ENCODE measurements around the gene DCXR. TPM values are rescaled to one million over a fixed set of nuclear protein-coding genes. Genes with fewer than 3 reads are reported as not detected.

Gene DCXR
- total RNA-seq, 1 donor from 2014 or later, result 105 TPM

DNA sequence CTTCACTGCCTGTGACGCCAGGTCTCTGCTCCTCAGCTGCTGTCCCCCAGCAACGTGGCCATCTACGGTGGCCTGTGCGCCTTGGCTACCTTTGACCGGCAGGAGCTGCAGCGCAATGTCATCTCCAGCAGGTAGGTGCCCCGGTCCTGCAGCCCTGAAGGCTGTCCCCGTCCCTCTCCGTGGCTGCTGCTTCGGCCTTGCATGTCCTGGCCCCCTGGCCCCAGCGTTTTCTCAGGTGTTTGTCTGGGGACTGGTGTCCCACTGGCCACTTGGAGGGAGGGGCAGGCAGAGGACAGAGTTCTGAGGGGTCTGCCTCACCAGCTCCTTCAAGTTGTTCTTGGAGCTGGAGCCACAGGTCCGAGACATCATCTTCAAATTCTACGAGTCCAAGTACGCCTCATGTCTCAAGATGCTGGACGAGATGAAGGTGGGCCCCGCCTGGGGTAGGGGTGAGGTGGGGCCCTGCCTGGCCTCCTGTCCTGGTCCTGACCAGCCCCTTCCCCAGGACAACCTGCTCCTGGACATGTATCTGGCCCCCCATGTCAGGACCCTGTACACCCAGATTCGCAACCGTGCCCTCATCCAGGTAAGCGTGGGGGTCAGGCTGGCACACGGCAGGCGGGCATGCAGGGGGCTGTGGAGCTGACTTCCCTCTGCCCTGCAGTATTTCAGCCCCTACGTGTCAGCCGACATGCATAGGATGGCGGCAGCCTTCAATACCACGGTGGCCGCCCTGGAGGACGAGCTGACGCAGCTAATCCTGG, 18.6 kb upstream of the DCXR start:
- no peak for DNase-seq (ENCODE audit: low read depth)

DNA sequence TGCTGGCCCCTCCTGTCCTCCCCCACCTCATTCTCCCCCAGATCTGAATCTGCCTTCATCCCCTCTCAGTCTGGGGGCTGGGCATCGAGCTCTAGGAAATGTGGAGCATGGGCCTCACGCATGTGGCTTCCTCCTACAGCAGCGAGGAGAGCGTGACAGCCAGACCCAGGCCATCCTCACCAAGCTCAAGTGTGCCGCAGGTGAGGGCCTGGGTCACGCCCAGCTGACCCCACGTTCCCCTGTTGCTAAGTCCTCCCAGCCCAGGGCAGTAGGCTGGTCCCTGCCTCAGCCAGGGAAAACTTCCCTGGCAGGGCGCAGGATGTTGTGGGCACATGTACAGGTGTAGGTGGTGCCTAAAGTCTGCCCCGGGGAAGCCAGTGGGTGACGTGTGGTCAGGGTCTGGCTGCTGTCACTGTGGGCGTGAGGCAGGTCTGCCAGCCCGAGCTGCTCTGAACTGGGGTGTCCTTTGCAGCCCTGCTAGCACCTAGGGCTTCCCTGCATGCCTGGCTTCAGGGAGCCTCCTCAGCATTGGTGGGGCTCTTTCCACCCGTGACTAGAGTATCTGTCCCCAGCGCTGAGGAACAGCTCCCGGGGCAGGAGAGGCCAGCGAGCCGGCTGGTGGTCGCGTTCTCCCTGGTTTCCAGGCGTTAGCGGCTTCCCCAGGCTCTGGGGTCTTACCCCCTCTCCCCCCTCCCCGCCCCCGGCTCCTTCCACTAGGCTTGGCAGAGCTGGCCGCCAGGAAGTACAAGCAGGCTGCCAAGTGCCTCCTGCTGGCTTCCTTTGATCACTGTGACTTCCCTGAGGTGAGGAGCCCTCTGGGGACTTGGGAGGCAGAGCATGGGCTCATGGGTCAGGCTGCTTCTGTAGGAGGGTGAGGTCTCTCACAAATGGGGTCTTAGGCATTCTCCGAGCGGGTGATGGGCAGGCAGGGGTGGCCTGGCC, 17.8 kb upstream of the DCXR start:
- no peak for DNase-seq (ENCODE audit: low read depth)

DNA sequence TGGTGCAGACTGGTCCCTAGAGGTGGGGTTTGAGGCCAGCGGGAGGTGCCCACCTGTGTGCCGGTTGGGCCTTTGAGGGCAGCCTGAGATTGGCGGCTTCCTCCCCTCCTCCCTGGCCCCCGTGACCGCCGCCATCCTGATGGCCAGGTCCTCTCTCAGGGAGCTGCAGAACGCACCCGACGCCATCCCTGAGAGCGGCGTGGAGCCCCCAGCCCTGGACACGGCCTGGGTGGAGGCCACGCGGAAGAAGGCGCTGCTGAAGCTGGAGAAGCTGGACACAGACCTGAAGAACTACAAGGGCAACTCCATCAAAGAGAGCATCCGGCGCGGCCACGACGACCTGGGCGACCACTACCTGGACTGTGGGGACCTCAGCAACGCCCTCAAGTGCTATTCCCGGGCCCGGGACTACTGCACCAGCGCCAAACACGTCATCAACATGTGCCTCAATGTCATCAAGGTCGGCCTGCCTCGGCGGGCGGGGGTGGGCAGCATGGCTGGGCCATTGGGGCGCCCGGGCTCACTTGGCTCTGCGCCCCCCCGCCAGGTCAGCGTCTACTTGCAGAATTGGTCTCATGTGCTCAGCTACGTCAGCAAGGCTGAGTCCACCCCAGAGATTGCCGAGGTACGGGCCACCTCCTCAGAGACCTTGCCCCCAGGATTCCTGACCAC, 17.0 kb upstream of the DCXR start:
- no peak for DNase-seq (ENCODE audit: low read depth)

DNA sequence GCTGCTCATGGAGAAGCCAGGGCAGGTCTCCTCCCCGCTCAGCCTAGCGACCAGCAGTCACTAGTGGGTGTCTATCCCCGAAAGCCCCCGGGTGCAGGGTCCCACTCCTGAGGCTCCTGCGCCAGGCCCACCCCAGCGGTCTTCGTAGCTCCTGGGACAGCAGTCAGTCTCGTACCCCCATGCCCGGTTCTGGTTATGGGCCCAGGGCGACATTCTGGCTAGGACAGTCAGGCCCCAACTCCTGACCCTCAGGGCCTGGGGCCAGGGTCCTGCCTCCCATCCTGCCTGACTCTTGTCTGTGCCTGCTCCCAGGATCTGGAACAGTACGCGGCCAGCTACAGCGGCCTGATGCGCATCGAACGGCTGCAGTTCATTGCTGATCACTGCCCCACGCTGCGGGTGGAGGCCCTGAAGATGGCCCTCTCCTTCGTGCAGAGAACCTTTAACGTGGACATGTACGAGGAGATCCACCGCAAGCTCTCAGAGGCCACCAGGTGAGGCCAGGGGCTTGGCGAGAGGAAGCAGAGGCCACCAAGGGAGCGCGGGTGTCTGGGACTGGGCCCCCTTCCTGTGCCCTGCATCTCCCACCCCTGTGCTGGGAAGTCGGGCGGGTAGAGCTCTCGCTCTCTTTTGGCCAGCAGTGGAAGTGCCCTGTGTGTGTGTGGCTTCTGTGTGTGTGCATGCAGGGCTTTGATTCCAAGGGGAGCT, 16.2 kb upstream of the DCXR start:
- no peak for DNase-seq (ENCODE audit: low read depth)

DNA sequence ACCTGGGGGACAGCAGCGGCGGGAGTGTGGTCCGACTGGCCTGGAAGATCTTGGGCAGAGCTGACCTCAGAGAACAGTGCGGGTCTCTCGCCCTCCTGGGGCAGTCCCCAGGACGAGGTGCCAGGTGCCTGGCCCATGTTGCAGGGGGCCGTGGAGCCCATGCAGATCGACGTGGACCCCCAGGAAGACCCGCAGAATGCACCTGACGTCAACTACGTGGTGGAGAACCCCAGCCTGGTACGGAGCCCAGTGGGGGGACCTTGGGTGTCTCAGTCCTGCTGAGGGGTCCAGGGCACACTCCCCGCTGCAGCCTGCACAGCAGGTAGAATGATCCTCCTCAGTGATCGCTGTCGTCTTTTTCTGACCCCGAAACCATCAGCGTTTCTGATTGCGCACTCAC, 15.6 kb upstream of the DCXR start:
- no peak for DNase-seq (ENCODE audit: low read depth)

DNA sequence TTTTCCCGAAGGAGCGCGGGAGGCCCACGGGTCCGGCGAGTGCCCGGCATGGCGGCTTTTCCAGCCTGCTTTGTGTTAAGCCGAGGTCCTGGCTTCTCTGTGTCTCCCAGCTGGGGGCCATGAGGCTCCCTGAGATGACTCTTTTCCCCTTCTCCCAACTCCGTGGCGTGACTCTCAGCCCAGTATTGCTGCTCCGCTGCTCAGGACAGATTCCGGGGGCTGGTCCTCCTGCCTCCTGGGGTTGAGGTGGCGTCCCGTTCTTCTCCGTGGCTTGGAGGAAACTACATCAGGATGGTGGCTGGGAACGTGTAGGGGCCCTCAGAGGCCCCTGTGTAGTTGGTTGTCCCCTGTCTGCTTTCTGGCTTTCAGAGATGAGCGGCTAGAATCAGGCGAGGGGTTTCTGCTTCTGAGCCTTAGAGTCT, 15.2 kb upstream of the DCXR start:
- DNase-seq (ENCODE audit: low read depth), result no peak

DNA sequence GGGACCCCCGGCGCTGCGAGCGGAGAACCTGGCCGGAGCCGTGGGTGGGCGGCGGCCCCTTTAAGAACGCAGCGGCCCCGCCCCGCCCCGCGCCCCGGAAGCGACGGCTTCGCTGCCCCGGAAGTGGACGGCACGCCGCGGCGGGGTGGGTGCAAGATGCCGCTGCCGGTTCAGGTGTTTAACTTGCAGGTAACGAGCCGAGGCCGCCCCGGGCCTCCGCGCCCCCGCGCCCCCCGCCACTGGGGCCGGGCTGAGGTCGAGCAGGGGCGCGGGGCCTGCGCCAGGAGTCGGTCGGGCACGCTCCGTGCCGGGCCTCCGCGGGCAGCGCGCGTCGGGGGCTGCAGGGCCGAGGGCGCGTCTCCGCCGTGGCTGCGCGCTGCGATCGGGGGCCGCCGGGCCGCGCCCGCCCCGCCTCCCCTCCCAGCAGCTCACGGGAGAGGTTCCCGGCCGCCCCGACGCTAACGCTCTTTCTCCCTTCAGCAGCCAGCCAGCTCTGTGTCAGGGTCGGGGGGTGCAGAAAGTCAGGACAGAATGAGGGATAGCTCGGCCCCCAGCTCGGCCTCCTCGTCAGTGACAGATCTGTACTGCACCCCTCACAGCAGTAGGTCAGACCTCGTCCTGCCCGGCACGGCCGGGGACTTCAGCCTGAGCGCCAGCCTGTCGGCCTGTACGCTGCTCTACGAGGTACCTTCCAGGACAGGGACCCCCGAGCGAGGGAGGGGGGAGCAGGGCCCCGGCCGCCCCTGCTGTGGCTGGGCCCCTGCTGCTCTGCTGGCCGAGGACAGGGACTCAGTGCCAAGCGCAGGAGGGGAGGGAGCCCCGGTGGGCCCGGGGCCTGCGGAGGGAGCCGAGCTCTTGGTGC, 14.5 kb upstream of the DCXR start, which contains the start of the genes GPS1 and RFNG:
GPS1 (plus strand) TSS at position 123 of the 862 bp plus-strand sequence; CDS start at position 157, 34 bp downstream.
RFNG (minus strand) TSS at position 36 of the 862 bp plus-strand sequence. CDS start 45 bp downstream, outside the sequence.
- DNase-seq (ENCODE audit: low read depth), result peak; percentile 56

DNA sequence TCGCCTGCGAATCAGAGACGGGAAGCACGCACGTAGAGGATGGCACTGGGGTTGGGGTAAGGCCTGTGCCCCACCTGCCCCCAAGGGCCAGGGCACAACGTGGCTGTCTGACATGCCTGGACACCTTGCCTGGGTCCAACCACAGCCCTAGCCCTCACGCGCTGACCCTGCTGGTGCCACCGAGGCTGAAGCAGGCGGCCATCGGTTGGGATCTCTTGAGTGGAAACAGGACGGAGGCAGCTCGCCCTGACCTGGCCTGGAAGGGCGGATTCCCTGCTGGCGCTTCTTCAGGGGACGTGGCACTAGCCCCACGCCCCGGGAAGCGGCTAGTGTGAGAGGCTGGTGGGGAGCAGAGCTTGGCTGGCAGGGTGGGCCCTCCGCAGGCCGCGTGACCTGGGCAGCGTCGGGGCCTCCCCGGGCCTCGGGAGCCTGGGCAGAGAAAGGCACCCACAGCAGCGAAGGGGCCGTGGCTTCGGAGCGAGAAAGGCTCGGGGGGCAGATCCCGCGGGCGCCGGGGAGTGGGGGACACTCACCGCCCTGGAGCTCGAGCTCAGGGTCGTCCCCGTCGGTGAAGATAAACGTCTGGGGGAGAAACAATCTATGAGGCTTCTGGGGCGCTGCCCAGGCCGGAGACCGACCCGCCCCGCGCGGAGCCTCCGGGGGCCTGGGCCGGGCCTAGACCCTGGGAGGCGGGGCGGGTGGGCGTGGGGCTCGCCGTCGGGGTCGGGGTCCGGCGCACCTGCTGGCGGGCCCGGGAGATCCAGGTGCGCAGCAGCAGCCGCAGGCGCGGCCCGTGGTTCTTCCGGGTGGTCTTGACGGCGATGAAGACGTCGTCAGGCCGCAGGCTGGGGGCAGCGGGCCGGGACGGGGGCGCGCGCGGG, 13.5 kb upstream of the DCXR start:
- no peak for DNase-seq (ENCODE audit: low read depth)

DNA sequence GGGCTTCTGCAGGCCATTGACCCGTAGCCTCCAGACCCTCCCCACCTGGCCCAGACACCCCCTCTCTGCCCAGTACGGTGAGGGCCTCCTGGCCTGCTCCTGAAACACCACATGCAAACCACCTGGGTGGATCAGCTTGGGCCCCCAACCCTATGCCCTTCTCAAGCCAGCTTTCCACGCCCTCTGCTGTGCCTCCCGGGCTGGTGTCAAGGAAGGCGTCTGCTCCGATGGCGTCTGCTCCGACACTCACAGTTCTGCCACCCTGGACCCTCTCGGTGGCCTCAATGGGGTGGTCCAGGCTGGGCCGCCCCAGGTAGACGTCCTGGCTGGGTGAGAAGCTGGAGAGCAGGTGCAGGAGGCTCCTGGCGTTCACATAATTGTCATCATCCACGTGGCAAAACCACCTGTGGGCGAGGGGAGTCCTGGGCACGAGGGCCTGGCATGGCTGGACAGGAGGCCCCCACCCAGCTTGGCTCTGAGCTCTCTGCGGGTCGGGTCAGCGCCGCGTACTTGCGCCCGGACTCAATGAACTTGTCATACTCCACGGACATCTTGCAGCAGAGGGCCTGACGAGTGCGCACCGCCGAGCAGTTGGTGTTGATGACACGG, 12.8 kb upstream of the DCXR start:
- DNase-seq (ENCODE audit: low read depth), result no peak

DNA sequence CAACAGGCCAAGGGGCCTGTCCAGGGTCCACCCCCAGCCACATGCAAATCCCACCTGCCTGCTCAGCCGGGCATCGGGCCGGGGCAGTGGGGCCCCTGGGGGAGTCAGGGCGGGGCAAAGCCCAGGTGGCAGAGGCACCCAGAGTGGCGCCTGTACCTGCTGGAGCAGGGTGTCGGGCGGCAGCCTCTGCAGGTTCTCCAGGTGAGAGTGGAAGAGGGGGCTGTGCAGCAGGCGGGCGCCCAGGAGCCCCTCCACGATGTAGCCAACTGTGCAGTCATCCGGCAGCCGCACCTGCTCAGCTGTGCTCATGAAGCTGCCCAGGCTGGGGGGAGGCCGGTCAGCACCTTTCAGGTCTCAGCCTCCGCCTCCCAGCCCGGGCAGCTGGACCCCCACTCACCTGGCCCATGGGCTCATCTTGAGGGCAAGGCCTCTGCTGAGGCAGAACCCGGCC, 12.0 kb upstream of the DCXR start:
- no peak for DNase-seq (ENCODE audit: low read depth)

DNA sequence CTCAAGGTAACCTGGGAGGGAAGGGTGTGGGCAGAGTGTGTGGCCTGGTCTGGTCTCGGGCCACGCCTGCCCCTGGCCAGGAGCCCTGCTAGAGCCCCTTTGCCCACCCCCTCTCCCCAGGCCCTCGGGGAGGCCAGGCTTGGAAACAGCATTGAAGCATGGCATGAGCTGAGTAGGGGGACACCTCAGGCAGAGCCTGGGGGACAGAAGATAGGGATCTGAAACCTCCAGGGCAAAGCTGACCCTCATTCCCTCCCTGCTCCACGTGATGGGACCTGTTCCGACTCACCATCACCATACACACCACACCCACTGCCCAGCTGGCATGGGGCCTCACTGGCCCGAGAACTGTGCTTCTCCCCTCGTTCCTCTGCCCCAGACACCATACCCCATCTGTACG, 11.6 kb upstream of the DCXR start:
- DNase-seq (ENCODE audit: low read depth), result no peak

DNA sequence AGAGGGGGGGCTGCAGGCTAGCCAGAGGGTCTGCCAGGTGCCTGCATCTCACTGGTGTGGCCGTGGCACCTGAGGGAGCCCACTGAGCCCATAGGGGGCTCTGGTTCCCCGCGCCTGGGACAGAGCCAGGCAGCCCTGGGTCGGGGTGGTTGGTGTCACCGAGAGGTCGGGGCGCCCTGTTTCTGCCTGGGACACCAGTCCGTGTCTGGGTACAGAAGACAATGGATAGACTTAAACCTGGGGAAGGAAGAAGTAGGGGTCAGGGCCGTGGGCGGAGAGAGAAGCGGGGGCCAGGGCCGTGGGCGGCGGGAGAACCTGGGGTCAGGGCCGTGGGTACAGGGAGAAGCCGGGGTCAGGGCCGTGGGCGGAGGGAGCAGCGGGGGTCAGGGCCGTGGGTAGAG, 11.1 kb upstream of the DCXR start:
- DNase-seq (ENCODE audit: low read depth), result no peak

DNA sequence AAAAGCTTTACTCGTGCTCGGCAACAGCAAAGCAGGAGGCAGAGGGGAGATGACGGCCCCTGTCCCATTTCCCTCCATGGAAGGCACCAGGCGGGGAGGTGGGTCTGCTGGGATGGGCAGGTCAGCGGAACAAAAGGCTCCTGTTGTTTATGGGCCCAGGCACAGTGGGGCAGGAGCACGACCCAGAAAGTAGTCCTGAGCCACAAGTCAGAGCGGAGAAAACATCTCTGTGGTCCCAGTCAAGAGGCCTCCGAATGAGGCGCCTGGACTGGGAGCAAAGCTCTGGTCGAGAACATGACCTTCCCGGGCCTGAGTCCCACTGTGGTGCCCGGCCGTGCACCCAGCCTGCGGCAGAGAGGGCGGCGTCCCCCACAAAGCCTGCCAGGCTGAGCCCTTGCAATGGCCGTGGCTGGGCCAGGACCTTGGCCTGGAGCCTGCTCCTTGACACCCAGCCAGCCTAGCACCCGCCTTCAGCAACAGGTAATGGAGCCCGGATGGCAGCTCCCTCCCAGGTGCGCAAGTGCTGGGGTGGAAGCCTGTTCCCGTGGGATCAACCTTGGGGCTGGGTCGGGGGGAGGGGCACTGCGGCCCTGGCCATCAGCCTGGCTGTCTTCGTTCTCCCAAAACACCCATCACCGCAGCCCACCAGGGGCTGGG, 10.5 kb upstream of the DCXR start:
- no peak for DNase-seq (ENCODE audit: low read depth)

DNA sequence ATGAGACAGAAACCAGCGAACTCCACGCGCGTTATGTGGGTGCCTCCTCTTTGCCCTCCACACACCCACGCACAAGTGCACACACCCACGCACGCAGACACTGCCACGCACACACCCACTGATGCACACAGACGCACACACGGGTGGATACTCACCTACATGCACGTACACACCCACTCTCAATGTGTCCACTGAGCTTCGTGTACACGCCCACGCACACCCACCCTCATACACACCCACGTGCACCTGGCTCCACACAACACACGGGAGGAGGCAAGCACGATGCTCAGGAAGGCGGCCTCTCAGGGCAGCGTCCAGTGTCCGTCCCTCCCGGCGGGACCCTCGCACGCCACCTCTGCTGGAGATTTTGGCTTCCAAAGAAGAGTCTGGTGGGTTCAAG, 9.9 kb upstream of the DCXR start:
- no peak for DNase-seq (ENCODE audit: low read depth)

DNA sequence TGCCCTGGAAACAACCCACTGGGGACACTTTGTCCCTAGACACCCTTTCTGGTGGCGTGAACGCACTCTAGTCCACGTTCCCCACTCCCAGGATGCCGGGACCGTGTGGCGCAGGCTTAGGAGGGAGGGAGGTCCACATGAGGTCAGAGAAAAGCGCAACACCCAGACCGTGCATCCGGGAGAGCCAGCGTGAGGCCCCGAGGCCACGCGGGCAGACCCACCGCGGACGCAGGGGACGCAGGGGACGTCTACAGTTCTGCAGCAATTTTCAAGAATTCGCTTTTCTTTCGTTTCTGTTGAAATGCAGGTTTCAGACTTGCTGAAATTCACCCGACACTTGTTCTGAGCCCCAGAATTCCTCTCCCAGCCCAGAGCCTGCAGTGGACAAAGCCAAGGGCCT, 9.4 kb upstream of the DCXR start:
- no peak for DNase-seq (ENCODE audit: low read depth)

DNA sequence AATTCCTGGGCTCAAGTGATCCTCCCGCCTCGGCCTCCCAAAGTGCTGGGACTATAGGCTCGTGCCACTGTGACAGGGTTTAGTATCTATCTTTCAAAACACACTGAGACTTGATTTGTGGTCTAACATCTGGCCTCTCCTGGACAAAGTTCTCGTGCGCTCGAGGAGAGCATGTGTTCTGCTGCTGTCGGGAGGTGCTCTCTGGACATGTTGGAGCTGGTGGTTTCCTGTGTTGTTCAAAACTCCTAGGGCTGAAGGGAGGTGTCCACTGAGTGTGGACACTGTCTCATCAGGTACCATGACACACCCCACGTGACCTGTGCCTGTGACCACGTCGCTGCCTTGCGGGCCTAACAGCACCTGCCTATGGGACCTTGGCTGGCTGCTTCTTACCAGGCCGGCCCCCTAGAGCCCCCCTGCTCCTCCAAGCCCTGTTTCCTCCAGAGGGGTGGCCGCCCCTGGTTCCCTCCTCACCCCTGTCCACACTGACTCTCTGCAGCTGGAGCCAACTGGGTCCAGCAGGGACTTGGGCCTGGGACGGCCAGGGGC, 8.5 kb upstream of the DCXR start:
- no peak for DNase-seq (ENCODE audit: low read depth)

DNA sequence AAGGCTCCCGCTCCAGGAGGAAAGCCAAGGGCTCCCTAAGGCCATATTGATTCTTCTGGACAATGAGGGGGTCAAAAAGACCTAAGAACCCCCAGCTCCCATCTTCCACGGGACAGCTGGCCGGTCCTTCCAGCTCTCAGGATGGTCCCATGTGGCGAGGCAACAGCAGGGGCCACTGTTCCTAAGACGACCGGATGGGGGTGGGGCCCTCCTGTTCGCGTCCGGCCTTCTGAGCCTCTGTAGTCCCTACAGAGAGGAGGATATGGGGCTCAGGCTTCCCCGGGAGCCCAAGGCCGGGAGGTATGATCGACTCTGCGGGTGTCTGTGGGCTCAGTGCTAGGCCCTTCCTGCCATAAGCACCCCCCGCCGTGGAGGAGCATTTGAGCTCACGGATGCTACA, 6.0 kb upstream of the DCXR start:
- no peak for DNase-seq (ENCODE audit: low read depth)

DNA sequence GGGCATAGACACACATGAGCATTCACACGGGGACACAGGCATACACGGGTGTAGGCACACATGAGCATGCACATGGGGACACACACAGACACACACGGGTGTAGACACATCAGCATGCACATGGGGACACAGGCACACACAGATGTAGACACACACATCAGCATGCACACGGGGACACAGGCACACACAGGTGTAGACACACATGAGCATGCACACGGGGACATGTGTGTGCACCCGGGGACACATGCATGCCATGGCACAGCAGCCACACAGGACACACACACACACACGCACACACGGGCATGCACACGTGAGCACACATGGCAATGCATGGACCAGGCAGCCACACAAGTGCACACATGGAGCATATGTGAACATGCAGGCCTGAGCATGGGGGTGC, 5.2 kb upstream of the DCXR start:
- DNase-seq (ENCODE audit: low read depth), result no peak
